GM18909 (cell line): Measurements from ENCODE around the gene PPP4C.
A peak's percentile ranks its signal among the peaks of the same experiment; 100 is the strongest.
"Not testable (repeated sequence)": the region's sequence is repeated elsewhere in the genome, so short reads cannot be mapped to it uniquely, and the experiment has no call there.

ENCODE experiments used
- ATAC-seq: cut with Tn5 transposase; IDR thresholded peaks from one replicate; pipeline ENCODE4 v1.9.1; 2021; ENCODE audit warnings: mild to moderate bottlenecking; ENCODE audit not compliant: unreplicated experiment, poor library complexity

PPP4C gene

GRCh38 chr16:30075503-30076275, at the start of gene PPP4C:
TSS of gene PPP4C (plus strand) at chr16:30075994. CDS start at chr16:30076378, 384 bp downstream.
- peak; percentile 71 for ATAC-seq

GRCh38 chr16:30026449-30026848, 49.3 kb upstream of the PPP4C start:
- ATAC-seq: no peak

GRCh38 chr16:30027588-30028437, 48.0 kb upstream of the PPP4C start:
- ATAC-seq: no peak

GRCh38 chr16:30028438-30029076, 47.2 kb upstream of the PPP4C start:
- no peak for ATAC-seq

- ATAC-seq: no peak
These were observed 45.6 kb upstream of the PPP4C start for GRCh38 chr16:30030011-30030685.

- ATAC-seq: no peak
These were observed 44.9 kb upstream of the PPP4C start, which contains the start of gene TLCD3B for GRCh38 chr16:30030841-30031413. TSS of gene TLCD3B (minus strand) at chr16:30031271. CDS start at chr16:30030527, 744 bp downstream.

- no peak for ATAC-seq
These were observed 44.3 kb upstream of the PPP4C start for GRCh38 chr16:30031477-30031918.

GRCh38 chr16:30032083-30032819, 43.5 kb upstream of the PPP4C start:
- no peak for ATAC-seq

GRCh38 chr16:30033270-30033669, 42.5 kb upstream of the PPP4C start:
- no peak for ATAC-seq

- no peak for ATAC-seq
These were observed 35.6 kb upstream of the PPP4C start for GRCh38 chr16:30040221-30040620.

GRCh38 chr16:30040690-30041089, 35.1 kb upstream of the PPP4C start:
- ATAC-seq: not testable (repeated sequence)

GRCh38 chr16:30041841-30042240, 34.0 kb upstream of the PPP4C start:
- ATAC-seq: no peak

GRCh38 chr16:30046178-30046577, 29.6 kb upstream of the PPP4C start:
- ATAC-seq: no peak

GRCh38 chr16:30046588-30046987, 29.2 kb upstream of the PPP4C start:
- ATAC-seq: no peak

- no peak for ATAC-seq
These were observed 25.9 kb upstream of the PPP4C start for GRCh38 chr16:30049871-30050270.

- no peak for ATAC-seq
These were observed 24.3 kb upstream of the PPP4C start for GRCh38 chr16:30051518-30051917.

- ATAC-seq: peak; percentile 66
These were observed 23.0 kb upstream of the PPP4C start for GRCh38 chr16:30052671-30053372.

- peak; percentile 6 for ATAC-seq
These were observed 22.3 kb upstream of the PPP4C start for GRCh38 chr16:30053376-30054015.
